IMR-90 (cell line): ENCODE data around the gene PTPRN2.

Source experiments
- BHLHE40 ChIP-seq: fragments of 150-350 bp; IDR thresholded peaks from 2 replicates; pipeline ENCODE4 v1.6.1; 2016; ENCODE audit warnings: mild to moderate bottlenecking, low read depth, low read length
- CEBPB ChIP-seq: IDR thresholded peaks from 2 replicates; pipeline ENCODE4 v1.6.1; 2012; ENCODE audit warnings: low read depth, low read length, improper control_type of control experiment
- FOS ChIP-seq: fragments of 150-350 bp; IDR thresholded peaks from 2 replicates; pipeline ENCODE4 v1.6.1; 2016; ENCODE audit warnings: low read depth, low read length
- MAFK ChIP-seq: IDR thresholded peaks from 2 replicates; pipeline ENCODE4 v1.6.1; 2012; ENCODE audit warnings: low read depth, low read length, improper control_type of control experiment
- MAZ ChIP-seq: IDR thresholded peaks from 2 replicates; pipeline ENCODE4 v1.6.1; 2012; ENCODE audit warnings: low read depth, mild to moderate bottlenecking, low read length, improper control_type of control experiment, moderate library complexity, borderline replicate concordance
- MXI1 ChIP-seq: IDR thresholded peaks from 2 replicates; pipeline ENCODE4 v1.6.1; 2012; ENCODE audit warnings: low read depth, mild to moderate bottlenecking, low read length, moderate library complexity, borderline replicate concordance
- POLR2A ChIP-seq: IDR thresholded peaks from 2 replicates; pipeline ENCODE4 v1.6.1; 2012; ENCODE audit warnings: mild to moderate bottlenecking, low read depth, low read length
- RAD21 ChIP-seq: IDR thresholded peaks from 2 replicates; pipeline ENCODE4 v1.6.1; 2012; ENCODE audit warnings: low read length, improper control_type of control experiment
- RCOR1 ChIP-seq: IDR thresholded peaks from 2 replicates; pipeline ENCODE4 v1.6.1; 2012; ENCODE audit warnings: mild to moderate bottlenecking, low read length, improper control_type of control experiment; ENCODE audit not compliant: insufficient replicate concordance
- RFX5 ChIP-seq: IDR thresholded peaks from 2 replicates; pipeline ENCODE4 v1.8.0; 2012; ENCODE audit warnings: low read depth, mild to moderate bottlenecking, low read length, moderate library complexity
- SMC3 ChIP-seq: fragments of 150-350 bp; IDR thresholded peaks from 2 replicates; pipeline ENCODE4 v1.6.1; 2016; ENCODE audit warnings: low read depth, mild to moderate bottlenecking, antibody characterized with exemption, low read length, moderate library complexity
- TF ChIP-seq, protein P1 (sequence below): conservative IDR thresholded peaks from 2 replicates; pipeline ENCODE4 v1.5.1; 2012; ENCODE audit warnings: mild to moderate bottlenecking, low read depth, low read length, improper control_type of control experiment

DNA sequence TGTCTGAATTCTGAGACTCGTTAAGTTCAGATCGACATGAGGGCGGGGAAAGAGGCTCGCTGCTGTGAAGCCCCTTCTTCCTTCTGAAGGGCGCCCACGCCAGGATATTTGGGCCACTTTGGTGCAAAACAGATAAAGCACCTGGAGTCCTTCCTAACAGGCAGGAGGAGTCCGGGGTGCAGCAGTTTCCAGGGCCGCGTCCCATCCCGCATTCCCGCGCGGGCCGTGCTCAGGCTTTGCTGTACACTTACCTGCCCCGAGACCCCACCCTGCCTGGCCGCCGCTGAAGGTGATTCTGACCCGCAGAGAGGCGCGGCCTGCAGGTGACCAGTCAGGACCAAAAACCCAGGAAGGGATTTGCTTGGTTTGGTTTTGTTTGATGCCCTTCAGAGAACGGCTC is 454.6 kb downstream of the PTPRN2 start:
- TF ChIP-seq, protein P1, sequence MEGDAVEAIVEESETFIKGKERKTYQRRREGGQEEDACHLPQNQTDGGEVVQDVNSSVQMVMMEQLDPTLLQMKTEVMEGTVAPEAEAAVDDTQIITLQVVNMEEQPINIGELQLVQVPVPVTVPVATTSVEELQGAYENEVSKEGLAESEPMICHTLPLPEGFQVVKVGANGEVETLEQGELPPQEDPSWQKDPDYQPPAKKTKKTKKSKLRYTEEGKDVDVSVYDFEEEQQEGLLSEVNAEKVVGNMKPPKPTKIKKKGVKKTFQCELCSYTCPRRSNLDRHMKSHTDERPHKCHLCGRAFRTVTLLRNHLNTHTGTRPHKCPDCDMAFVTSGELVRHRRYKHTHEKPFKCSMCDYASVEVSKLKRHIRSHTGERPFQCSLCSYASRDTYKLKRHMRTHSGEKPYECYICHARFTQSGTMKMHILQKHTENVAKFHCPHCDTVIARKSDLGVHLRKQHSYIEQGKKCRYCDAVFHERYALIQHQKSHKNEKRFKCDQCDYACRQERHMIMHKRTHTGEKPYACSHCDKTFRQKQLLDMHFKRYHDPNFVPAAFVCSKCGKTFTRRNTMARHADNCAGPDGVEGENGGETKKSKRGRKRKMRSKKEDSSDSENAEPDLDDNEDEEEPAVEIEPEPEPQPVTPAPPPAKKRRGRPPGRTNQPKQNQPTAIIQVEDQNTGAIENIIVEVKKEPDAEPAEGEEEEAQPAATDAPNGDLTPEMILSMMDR: no peak
- TF ChIP-seq POLR2A (no peak), RFX5 (no peak), RAD21 (no peak), BHLHE40 (no peak), MAFK (no peak), CEBPB (no peak), SMC3 (no peak), MXI1 (no peak), MAZ (no peak), RCOR1 (no peak), FOS (no peak)
